ENCODE measurements around the gene DPH1.

DNA sequence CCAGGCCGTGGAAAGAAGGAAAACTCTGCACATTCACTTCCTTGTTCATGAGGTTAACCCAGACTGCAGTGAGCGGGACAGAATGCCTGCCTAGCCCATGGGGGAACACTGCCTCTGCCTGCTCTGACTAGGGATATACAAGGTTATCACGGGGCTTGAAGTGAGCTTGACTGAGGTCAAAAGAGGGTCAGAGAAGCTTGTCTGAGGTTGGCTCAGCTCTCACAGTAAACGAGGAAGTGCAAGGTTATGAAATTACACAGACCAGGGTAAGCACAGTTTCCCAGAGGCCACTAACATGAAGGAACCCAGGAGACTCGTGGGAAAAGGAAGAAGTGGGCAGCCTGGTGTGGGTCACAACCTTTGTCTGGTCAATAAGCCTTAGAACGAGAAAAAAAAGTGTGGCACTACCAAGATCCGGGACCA is 53.7 kb downstream of the DPH1 start:
- TF ChIP-seq, protein P1, sequence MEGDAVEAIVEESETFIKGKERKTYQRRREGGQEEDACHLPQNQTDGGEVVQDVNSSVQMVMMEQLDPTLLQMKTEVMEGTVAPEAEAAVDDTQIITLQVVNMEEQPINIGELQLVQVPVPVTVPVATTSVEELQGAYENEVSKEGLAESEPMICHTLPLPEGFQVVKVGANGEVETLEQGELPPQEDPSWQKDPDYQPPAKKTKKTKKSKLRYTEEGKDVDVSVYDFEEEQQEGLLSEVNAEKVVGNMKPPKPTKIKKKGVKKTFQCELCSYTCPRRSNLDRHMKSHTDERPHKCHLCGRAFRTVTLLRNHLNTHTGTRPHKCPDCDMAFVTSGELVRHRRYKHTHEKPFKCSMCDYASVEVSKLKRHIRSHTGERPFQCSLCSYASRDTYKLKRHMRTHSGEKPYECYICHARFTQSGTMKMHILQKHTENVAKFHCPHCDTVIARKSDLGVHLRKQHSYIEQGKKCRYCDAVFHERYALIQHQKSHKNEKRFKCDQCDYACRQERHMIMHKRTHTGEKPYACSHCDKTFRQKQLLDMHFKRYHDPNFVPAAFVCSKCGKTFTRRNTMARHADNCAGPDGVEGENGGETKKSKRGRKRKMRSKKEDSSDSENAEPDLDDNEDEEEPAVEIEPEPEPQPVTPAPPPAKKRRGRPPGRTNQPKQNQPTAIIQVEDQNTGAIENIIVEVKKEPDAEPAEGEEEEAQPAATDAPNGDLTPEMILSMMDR (IDR thresholded peaks at IDR 0.05), result no peak
- TF ChIP-seq POLR2A (IDR thresholded peaks at IDR 0.05), result no peak
